Thyroid gland (tissue), 4 donors: ENCODE data around the gene TMEM272.

Experiments
- CTCF ChIP-seq, 6 experiments: fragments of 200-600 bp in 3 of 6; fragments of 450-650 bp in 3 of 6; sonication (generic) in 3 of 6; IDR thresholded peaks; one replicate each; pipeline ENCODE4 v1.5.1; 2016 to 2019; ENCODE audit warnings: antibody characterized with exemption in 6 of 6, mild to moderate bottlenecking in 2 of 6, inconsistent platforms in 1 of 6, moderate library complexity in 1 of 6
- POLR2A ChIP-seq, 2 donors: fragments of 450-650 bp; IDR thresholded peaks; one replicate each; pipeline ENCODE4 v1.6.1; 2017; ENCODE audit warnings: antibody characterized with exemption in 2 of 2, mild to moderate bottlenecking in 2 of 2, moderate library complexity in 1 of 2

GRCh38 chr13:51796546-51796945, 48.4 kb downstream of the TMEM272 start:
- no peak for TF ChIP-seq CTCF (IDR thresholded peaks at IDR 0.05)
- no peak for TF ChIP-seq POLR2A (IDR thresholded peaks at IDR 0.05)
